BJ (cell line): ENCODE measurements around the gene MIB2. TPM values are rescaled to one million over a fixed set of nuclear protein-coding genes. Genes with fewer than 3 reads are reported as not detected.

Experiments used
- CTCF ChIA-PET: fragments of 350-600 bp; formaldehyde crosslinking; extraction: SDS; loops from one replicate; lab custom pipeline; 2021; ENCODE audit warnings: antibody characterized with exemption, inconsistent platforms; lab: Yijun Ruan, JAX
- POLR2A ChIA-PET: fragments of 300-600 bp; sonication (Branson Sonifier 250); formaldehyde crosslinking; extraction: SDS; loops from one replicate; lab custom pipeline; 2021; ENCODE audit warnings: antibody characterized with exemption; lab: Charles Lee
- DNase-seq: peaks from one replicate; pipeline ENCODE4 v3.0.0-alpha.2; 2011; ENCODE audit warnings: low read depth
- H3K27me3 ChIP-seq: 2 replicates; pipeline ENCODE4 v1.6.0; 2011; ENCODE audit warnings: low read length; ENCODE audit not compliant: control insufficient read depth, insufficient read depth
- H3K36me3 ChIP-seq: 2 replicates; pipeline ENCODE4 v1.5.1; 2011; ENCODE audit warnings: low read length; ENCODE audit not compliant: control insufficient read depth, insufficient read depth
- H3K4me3 ChIP-seq: 2 replicates; pipeline ENCODE4 v1.5.1; 2011; ENCODE audit warnings: low read depth, mild to moderate bottlenecking, control low read depth, low read length
- polyA plus RNA-seq: library from polyadenylated mRNA; depleted of rRNA; stranded (reverse); fragments of >200 nt; gene quantifications from 2 replicates; pipeline ENCODE4 v1.2.3, GENCODE V29; 2011
- TF ChIP-seq, protein P1 (sequence below): IDR thresholded peaks from 2 replicates; pipeline ENCODE4 v1.5.1; 2011; ENCODE audit warnings: low read depth, mild to moderate bottlenecking, control low read depth, inconsistent platforms, low read length, moderate library complexity; ENCODE audit not compliant: insufficient read depth

The MIB2 gene
- polyA plus RNA-seq, 1 experiment = 23.1 TPM

DNA sequence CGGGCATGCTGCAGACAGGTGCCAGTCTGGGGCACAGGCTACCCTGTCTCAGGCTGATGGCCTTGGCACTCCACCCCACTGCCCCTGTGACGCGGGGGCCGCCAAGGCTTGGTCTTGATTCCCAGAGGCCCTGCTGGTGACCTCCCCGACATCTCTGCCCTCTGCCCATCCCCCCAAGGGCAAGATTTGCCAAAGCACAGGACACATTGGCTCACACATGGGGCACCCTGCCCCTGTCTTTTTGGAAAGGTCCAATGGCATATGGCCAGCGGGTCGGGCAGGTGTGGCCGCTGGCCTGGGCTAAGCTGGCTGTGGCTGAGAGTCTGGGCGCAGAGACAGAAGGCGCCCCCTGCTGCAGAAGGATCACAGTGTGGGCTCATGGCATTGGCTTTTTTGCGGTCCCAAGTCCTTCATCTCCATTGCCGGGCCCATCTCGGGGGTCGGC, 4.6 kb downstream of the MIB2 start:
- no peaks in the 10 kb centered on the region for H3K27me3 ChIP-seq
- CTCF ChIA-PET = interaction anchor here (0.6 to 1.0 kb wide), 2 partner anchors 32 to 47 kb away, joined by 3 read pairs; no protein-coding TSS in a partner anchor
- TF ChIP-seq, protein P1, sequence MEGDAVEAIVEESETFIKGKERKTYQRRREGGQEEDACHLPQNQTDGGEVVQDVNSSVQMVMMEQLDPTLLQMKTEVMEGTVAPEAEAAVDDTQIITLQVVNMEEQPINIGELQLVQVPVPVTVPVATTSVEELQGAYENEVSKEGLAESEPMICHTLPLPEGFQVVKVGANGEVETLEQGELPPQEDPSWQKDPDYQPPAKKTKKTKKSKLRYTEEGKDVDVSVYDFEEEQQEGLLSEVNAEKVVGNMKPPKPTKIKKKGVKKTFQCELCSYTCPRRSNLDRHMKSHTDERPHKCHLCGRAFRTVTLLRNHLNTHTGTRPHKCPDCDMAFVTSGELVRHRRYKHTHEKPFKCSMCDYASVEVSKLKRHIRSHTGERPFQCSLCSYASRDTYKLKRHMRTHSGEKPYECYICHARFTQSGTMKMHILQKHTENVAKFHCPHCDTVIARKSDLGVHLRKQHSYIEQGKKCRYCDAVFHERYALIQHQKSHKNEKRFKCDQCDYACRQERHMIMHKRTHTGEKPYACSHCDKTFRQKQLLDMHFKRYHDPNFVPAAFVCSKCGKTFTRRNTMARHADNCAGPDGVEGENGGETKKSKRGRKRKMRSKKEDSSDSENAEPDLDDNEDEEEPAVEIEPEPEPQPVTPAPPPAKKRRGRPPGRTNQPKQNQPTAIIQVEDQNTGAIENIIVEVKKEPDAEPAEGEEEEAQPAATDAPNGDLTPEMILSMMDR = peak; percentile 18; the same call in 1 of the 2 replicates
- peaks cover 11% of the 10 kb centered on the region for H3K36me3 ChIP-seq
- POLR2A ChIA-PET = no interaction called here
- no peak for DNase-seq
- no peak overlapping the region for H3K4me3 ChIP-seq

DNA sequence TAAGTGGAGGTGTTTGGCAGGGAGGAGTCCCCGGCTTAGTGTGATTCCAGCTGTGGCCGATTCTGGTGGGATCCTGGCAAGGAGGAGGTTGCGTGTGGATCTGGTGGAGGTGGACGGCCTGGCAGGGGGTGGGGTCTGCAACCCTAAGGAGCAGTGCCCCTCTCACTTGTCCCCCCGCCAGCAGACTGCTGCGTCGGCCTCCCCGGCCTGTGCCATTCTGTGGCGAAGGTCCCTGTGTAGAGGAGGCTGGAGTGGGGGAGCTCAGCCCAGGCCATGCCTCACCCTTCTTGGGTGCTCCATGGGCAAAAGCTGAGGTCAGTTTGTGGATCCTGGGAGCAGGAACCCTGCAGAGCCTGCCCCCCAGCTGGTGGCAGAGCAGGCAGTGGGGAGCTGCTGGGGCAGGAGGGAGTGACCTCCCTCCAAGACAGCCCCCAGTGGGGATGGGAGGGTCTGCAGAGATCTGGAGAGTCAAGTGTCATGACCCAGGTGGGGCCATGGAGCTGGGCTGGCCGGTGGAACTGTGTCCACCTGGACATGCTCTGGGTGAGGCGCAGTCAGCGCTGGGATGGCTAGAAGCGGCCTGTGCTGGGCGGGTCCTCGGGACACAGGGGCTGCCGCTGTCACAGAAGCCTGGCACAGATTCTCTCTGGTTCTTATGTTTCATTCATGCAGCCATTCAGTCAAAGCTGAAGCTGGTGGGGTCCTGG, 5.3 kb downstream of the MIB2 start:
- TF ChIP-seq, protein P1 = no peak
- Histone ChIP-seq H3K4me3 (no peak overlapping the region), H3K36me3 (peaks cover 11% of the 10 kb centered on the region), H3K27me3 (no peaks in the 10 kb centered on the region)
- POLR2A ChIA-PET = no interaction called here
- DNase-seq = no peak
- CTCF ChIA-PET = interaction anchor here (1.0 to 1.5 kb wide), 2 partner anchors 10 to 32 kb away, joined by 3 to 4 read pairs; no protein-coding TSS in a partner anchor

DNA sequence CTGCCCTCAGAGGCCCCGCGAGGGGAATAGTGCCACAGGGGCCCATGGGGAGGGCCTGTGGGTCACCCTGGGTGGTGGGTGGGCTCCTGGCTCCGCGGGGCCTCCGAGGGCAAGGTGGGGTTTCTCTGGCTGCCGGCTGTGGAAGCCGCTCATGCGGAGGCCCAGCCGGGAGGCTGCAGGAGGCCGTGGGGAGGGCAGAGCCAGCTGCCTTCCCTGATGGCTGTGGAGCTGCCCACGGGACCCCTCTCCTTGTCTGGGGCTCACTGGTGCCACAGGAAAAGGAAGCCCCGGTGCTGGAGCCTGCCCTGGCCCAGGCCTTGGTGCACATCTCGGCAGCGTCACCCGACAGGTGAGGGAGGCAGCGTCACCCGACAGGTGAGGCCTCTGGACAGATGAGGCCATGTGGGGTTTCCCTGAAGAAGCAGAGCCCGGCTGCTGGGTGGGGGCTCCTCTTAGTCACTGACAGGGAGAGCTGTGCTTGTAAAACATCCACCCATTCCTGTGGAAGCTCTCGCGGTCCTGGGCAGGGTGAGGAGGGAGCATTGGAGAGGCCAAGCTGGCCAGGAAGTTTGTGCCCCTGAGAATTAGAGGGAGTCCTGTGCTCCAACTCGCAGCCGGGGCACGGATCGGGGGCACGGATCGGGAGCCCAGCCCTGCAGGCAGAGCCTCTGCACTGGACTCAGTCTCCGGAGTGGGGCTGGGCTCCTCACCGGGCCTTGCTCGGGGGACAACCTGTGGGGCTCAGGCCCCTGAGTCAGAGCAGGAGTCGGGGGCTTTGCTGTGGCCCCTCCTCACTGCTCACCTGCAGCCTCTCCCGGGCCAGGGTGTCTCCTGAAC, 6.1 kb downstream of the MIB2 start:
- Histone ChIP-seq H3K36me3 (peaks cover 13% of the 10 kb centered on the region), H3K27me3 (no peaks in the 10 kb centered on the region), H3K4me3 (no peak overlapping the region)
- ChIA-PET POLR2A (no interaction called here), CTCF (interaction anchor here (1.5 kb wide), 1 partner anchor 9 kb away, joined by 4 read pairs; no protein-coding TSS in a partner anchor)
- TF ChIP-seq, protein P1 = no peak
- no peak for DNase-seq

DNA sequence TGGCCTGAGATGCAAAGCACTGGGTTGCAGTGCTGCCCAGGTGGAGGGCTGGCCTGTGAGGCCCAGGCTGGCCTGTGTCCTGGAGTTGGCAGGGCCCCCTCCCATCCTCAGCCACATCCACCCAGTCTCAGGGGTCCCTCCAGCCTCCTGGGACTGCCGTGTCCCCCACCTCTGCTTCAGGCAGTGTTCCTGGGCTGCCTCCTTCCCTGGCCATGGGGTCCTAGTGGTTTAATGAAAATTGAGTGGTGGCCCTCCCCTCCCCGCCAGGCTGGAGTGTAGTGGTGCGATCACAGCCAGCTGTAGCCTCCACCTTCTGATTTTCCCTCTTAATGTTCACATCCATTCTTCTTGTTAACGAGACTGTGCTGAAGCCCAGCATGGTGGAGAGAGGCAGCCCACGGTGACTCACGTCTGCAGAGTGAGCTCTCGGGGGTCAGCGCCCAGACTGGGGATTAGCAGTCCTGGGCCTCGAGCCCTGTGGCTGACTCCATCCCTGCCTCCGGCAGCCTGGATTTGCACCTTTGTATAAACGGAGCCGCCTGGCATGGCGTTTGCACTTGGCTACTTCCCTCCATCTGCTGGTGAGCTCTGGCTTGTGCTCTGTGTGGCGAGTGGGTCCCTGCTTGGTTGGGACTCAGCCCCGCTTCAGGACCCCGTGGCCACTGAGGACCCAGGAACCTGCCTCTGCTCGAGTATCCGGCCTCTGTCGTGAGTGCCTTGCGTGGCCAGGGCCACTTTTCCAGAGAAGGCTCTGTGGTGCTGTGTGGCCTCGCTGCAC, 6.9 kb downstream of the MIB2 start:
- DNase-seq = no peak

More for the DNA sequence above, 6.9 kb downstream of the MIB2 start:
- Histone ChIP-seq H3K36me3 (peaks cover 13% of the 10 kb centered on the region), H3K4me3 (no peak overlapping the region), H3K27me3 (no peaks in the 10 kb centered on the region)
- CTCF ChIA-PET = no interaction called here
- POLR2A ChIA-PET = interaction anchor here (0.5 kb wide), 1 partner anchor 10 kb away, joined by 8 read pairs; no protein-coding TSS in a partner anchor
- TF ChIP-seq, protein P1 = no peak
